Measurements from ENCODE around the gene TMEM232. TPM values are rescaled to one million over a fixed set of nuclear protein-coding genes. Genes with fewer than 3 reads are reported as not detected.

The TMEM232 gene
- total RNA-seq, 1 donor, result 1.4 TPM

GRCh38 chr5:110753600-110753999 is 27.1 kb upstream of the TMEM232 start:
- DNase-seq (ENCODE audit: insufficient read length, low spot score, missing footprints), result no peak

GRCh38 chr5:110752953-110753352 is 26.5 kb upstream of the TMEM232 start:
- Histone ChIP-seq H3K79me2 (ENCODE audit: insufficient read depth, low read length) (peaks cover 2% of the 10 kb centered on the region), H3K27ac (ENCODE audit: low read depth, low read length) (no peak overlapping the region), H3K27me3 (ENCODE audit: insufficient read depth, low read length) (no peaks in the 10 kb centered on the region), H3K36me3 (ENCODE audit: insufficient read depth, low read length) (peaks cover 24% of the 10 kb centered on the region), H2AFZ (ENCODE audit: low read length) (no peak overlapping the region), H3K4me3 (ENCODE audit: insufficient read depth, low read length) (no peak overlapping the region), H3K4me1 (ENCODE audit: insufficient read depth, low read length) (no peaks in the 10 kb centered on the region), H4K20me1 (ENCODE audit: insufficient read depth, low read length) (no peaks in the 10 kb centered on the region), H3K9me3 (ENCODE audit: low read depth, low read length) (no peaks in the 10 kb centered on the region), H3K4me2 (ENCODE audit: insufficient read depth, low read length) (no peak overlapping the region)
- DNase-seq (ENCODE audit: insufficient read length, low spot score, missing footprints), result no peak
- TF ChIP-seq CTCF (IDR thresholded peaks at IDR 0.05; ENCODE audit: extremely low read depth, low read depth, low read length), result no peak

More at GRCh38 chr5:110753600-110753999, 27.1 kb upstream of the TMEM232 start:
- no peak overlapping the region for H3K4me2 ChIP-seq (ENCODE audit: insufficient read depth, low read length)
- H3K4me3 ChIP-seq (ENCODE audit: insufficient read depth, low read length), result no peak overlapping the region
- H3K9me3 ChIP-seq (ENCODE audit: low read depth, low read length), result no peaks in the 10 kb centered on the region
- H4K20me1 ChIP-seq (ENCODE audit: insufficient read depth, low read length), result no peaks in the 10 kb centered on the region
- H3K36me3 ChIP-seq (ENCODE audit: insufficient read depth, low read length), result peaks cover 21% of the 10 kb centered on the region
- H3K4me1 ChIP-seq (ENCODE audit: insufficient read depth, low read length), result no peaks in the 10 kb centered on the region
- no peaks in the 10 kb centered on the region for H3K27me3 ChIP-seq (ENCODE audit: insufficient read depth, low read length)
- H2AFZ ChIP-seq (ENCODE audit: low read length), result no peak overlapping the region
- H3K79me2 ChIP-seq (ENCODE audit: insufficient read depth, low read length), result peaks cover 2% of the 10 kb centered on the region
- TF ChIP-seq CTCF (IDR thresholded peaks at IDR 0.05; ENCODE audit: extremely low read depth, low read depth, low read length), result no peak
- H3K27ac ChIP-seq (ENCODE audit: low read depth, low read length), result no peak overlapping the region

GRCh38 chr5:110751902-110752762 is 25.7 kb upstream of the TMEM232 start:
- peaks cover 26% of the 10 kb centered on the region for H3K36me3 ChIP-seq (ENCODE audit: insufficient read depth, low read length)

More at GRCh38 chr5:110751902-110752762, 25.7 kb upstream of the TMEM232 start:
- H3K4me2 ChIP-seq (ENCODE audit: insufficient read depth, low read length), result no peak overlapping the region
- H3K27me3 ChIP-seq (ENCODE audit: insufficient read depth, low read length), result no peaks in the 10 kb centered on the region
- H3K4me1 ChIP-seq (ENCODE audit: insufficient read depth, low read length), result no peaks in the 10 kb centered on the region
- H3K9me3 ChIP-seq (ENCODE audit: low read depth, low read length), result no peaks in the 10 kb centered on the region
- H3K79me2 ChIP-seq (ENCODE audit: insufficient read depth, low read length), result peaks cover 2% of the 10 kb centered on the region
- no peak for TF ChIP-seq CTCF (IDR thresholded peaks at IDR 0.05; ENCODE audit: extremely low read depth, low read depth, low read length)
- H4K20me1 ChIP-seq (ENCODE audit: insufficient read depth, low read length), result no peaks in the 10 kb centered on the region
- no peak overlapping the region for H2AFZ ChIP-seq (ENCODE audit: low read length)
- H3K4me3 ChIP-seq (ENCODE audit: insufficient read depth, low read length), result no peak overlapping the region
- DNase-seq (ENCODE audit: insufficient read length, low spot score, missing footprints), result no peak
- no peak overlapping the region for H3K27ac ChIP-seq (ENCODE audit: low read depth, low read length)

All from osteoblast (primary cell).